Mesodermal cell (in vitro differentiated cells): ENCODE results near the gene NBL1.

Experiments used
- H3K27ac ChIP-seq: 2 replicates; pipeline ENCODE4 v1.7.0; 2013; ENCODE audit warnings: mild to moderate bottlenecking, low read depth, low read length, moderate library complexity; ENCODE audit not compliant: severe bottlenecking
- H3K36me3 ChIP-seq: 2 replicates; pipeline ENCODE4 v1.7.1; 2013; ENCODE audit warnings: mild to moderate bottlenecking, low read length, moderate library complexity; ENCODE audit not compliant: control insufficient read depth, insufficient read depth
- H3K4me1 ChIP-seq: one replicate; pipeline ENCODE4 v1.7.1; 2013; ENCODE audit warnings: mild to moderate bottlenecking, low read length; ENCODE audit not compliant: insufficient read depth, control insufficient read depth, poor library complexity, severe bottlenecking
- H3K4me3 ChIP-seq: 2 replicates; pipeline ENCODE4 v1.7.0; 2013; ENCODE audit warnings: low read length, control low read depth, mild to moderate bottlenecking; ENCODE audit not compliant: insufficient read depth, poor library complexity, severe bottlenecking; ENCODE audit errors: extremely low read depth
- H3K9me3 ChIP-seq: 2 replicates; pipeline ENCODE4 v1.7.1; 2013; ENCODE audit warnings: mild to moderate bottlenecking, low read length, moderate library complexity; ENCODE audit not compliant: control insufficient read depth
- WGBS, 2 experiments: methylation state at CpG; one replicate each; pipeline ENCODE4 v1.1.5; 2013; ENCODE audit warnings: missing lambda C conversion rate in 2 of 2; ENCODE audit not compliant: insufficient coverage in 2 of 2; 5-methylcytosine and 5-hydroxymethylcytosine counted together

NBL1 gene

DNA sequence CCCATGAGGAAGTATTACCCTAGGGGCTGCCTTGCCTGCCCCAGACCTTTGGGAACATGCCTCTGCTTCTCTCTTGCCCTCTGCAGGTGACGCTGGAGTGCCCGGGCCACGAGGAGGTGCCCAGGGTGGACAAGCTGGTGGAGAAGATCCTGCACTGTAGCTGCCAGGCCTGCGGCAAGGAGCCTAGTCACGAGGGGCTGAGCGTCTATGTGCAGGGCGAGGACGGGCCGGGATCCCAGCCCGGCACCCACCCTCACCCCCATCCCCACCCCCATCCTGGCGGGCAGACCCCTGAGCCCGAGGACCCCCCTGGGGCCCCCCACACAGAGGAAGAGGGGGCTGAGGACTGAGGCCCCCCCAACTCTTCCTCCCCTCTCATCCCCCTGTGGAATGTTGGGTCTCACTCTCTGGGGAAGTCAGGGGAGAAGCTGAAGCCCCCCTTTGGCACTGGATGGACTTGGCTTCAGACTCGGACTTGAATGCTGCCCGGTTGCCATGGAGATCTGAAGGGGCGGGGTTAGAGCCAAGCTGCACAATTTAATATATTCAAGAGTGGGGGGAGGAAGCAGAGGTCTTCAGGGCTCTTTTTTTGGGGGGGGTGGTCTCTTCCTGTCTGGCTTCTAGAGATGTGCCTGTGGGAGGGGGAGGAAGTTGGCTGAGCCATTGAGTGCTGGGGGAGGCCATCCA is 12.8 kb downstream of the NBL1 start:
- Histone ChIP-seq H3K4me3 (no peak overlapping the region), H3K27ac (no peak overlapping the region), H3K9me3 (no peaks in the 10 kb centered on the region), H3K36me3 (no peaks in the 10 kb centered on the region), H3K4me1 (peaks cover 10% of the 10 kb centered on the region)
- WGBS, 2 experiments, result 90 to 100% methylated on average over 1 to 6 of the region's 15 CpGs

- no peak overlapping the region for H3K4me3 ChIP-seq
- 100% methylated on average over 1 to 3 of the region's 10 CpGs for WGBS, 2 experiments
- no peak overlapping the region for H3K27ac ChIP-seq
- H3K9me3 ChIP-seq, result no peaks in the 10 kb centered on the region
- H3K36me3 ChIP-seq, result no peaks in the 10 kb centered on the region
- H3K4me1 ChIP-seq, result peaks cover 10% of the 10 kb centered on the region
These were observed 13.4 kb downstream of the NBL1 start for GRCh38 chr1:19657511-19657910.

- Histone ChIP-seq H3K4me1 (peaks cover 10% of the 10 kb centered on the region), H3K27ac (no peak overlapping the region), H3K36me3 (no peaks in the 10 kb centered on the region), H3K9me3 (no peaks in the 10 kb centered on the region), H3K4me3 (no peak overlapping the region)
- WGBS, 2 experiments, result 95 to 99% methylated on average over 10 to 13 of the region's 13 CpGs
These were observed 14.1 kb downstream of the NBL1 start for GRCh38 chr1:19658186-19658585.

DNA sequence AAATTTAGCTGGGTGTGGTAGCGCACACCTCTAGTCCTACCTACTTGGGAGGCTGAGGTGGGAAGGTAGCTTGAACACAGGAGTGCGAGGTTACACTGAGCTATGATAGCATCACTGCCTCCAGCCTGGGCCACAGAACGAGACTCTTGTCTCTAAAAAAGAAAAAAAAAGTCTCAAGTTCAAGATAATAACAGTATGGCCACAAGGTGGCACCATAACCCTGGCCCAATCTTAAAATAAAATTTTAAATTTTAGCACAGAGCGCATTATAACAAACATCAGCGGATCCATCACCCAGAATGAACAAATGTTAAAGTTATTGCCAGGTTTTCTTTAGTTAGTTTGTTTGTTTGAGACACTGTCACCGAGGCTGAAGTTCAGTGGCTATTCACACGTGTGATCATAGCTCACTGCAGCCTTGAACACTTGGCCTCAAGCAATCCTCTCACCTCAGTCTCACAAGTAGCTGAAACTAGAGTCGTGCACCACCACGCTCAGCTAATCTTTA is 17.7 kb downstream of the NBL1 start:
- WGBS, 2 experiments, result 35 to 37% methylated on average over 5 of the region's 9 CpGs
- H3K4me3 ChIP-seq, result no peak overlapping the region

GRCh38 chr1:19662313-19662712 is 18.2 kb downstream of the NBL1 start:
- peaks cover 6% of the 10 kb centered on the region for H3K4me1 ChIP-seq
- H3K4me3 ChIP-seq, result no peak overlapping the region
- no peak overlapping the region for H3K27ac ChIP-seq
- H3K36me3 ChIP-seq, result no peaks in the 10 kb centered on the region
- WGBS, 2 experiments, result 75 to 81% methylated on average over 1 to 2 of the region's 3 CpGs
- H3K9me3 ChIP-seq, result no peaks in the 10 kb centered on the region

More for the DNA sequence above, 17.7 kb downstream of the NBL1 start:
- H3K27ac ChIP-seq, result no peak overlapping the region
- H3K9me3 ChIP-seq, result no peaks in the 10 kb centered on the region
- H3K36me3 ChIP-seq, result no peaks in the 10 kb centered on the region
- H3K4me1 ChIP-seq, result peaks cover 10% of the 10 kb centered on the region

- Histone ChIP-seq H3K36me3 (no peaks in the 10 kb centered on the region), H3K4me1 (no peaks in the 10 kb centered on the region), H3K9me3 (no peaks in the 10 kb centered on the region), H3K4me3 (peak within 1 kb of the TSS; percentile 16), H3K27ac (no peak within 1 kb of the TSS)
- WGBS, 2 experiments, result 2 to 7% methylated on average over 39 to 64 of the region's 80 CpGs
These were observed 20.5 kb downstream of the NBL1 start, which contains the start of gene HTR6 for GRCh38 chr1:19664453-19665185. HTR6 (plus strand) TSS chr1:19664875; CDS start chr1:19665754, 879 bp downstream.

GRCh38 chr1:19665186-19665495 is 21.0 kb downstream of the NBL1 start:
- Histone ChIP-seq H3K27ac (no peak overlapping the region), H3K36me3 (no peaks in the 10 kb centered on the region), H3K9me3 (no peaks in the 10 kb centered on the region), H3K4me1 (no peaks in the 10 kb centered on the region), H3K4me3 (peak overlapping the region; percentile 16)
- 3% methylated on average over 21 of the region's 23 CpGs; no CpG with 5 or more reads in 1 of the 2 experiments for WGBS, 2 experiments

GRCh38 chr1:19665496-19666465 is 21.7 kb downstream of the NBL1 start:
- Histone ChIP-seq H3K36me3 (no peaks in the 10 kb centered on the region), H3K27ac (no peak overlapping the region), H3K4me1 (no peaks in the 10 kb centered on the region), H3K4me3 (no peak overlapping the region), H3K9me3 (no peaks in the 10 kb centered on the region)
- WGBS, 2 experiments, result 28 to 31% methylated on average over 57 to 71 of the region's 84 CpGs

DNA sequence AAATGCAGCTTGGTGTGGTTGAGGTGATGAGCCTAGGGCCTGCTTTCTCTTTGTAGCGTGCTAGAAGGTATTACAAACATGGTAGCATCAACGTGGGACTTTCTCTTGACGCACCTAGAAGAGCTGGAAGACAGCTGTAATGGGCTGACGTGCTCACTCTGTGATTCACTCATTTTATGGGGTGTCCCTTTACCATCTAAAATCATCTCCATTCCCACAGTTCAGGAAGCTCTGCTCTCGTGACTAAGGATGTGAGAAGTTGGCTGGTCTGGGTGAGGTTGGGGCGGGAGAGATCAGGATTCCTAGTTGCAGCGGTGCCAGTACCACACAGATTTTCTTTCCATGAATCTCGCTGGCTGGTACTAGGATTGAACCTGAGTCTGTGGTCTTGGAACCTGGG is 24.8 kb downstream of the NBL1 start:
- Histone ChIP-seq H3K4me1 (no peaks in the 10 kb centered on the region), H3K27ac (no peak overlapping the region), H3K36me3 (no peaks in the 10 kb centered on the region), H3K9me3 (no peaks in the 10 kb centered on the region), H3K4me3 (no peak overlapping the region)
- WGBS, 2 experiments, result 74 to 100% methylated on average over 3 to 6 of the region's 8 CpGs

- no peaks in the 10 kb centered on the region for H3K36me3 ChIP-seq
- no peaks in the 10 kb centered on the region for H3K9me3 ChIP-seq
- 87 to 93% methylated on average over 2 to 3 of the region's 4 CpGs for WGBS, 2 experiments
- no peak overlapping the region for H3K27ac ChIP-seq
- H3K4me3 ChIP-seq, result no peak overlapping the region
- no peaks in the 10 kb centered on the region for H3K4me1 ChIP-seq
These were observed 26.7 kb downstream of the NBL1 start for GRCh38 chr1:19670787-19671186.
